Stimulated activated CD4-positive, alpha-beta T cell treated with anti-CD3 and anti-CD28 coated beads, Interleukin-12 subunit alpha, Interleukin-12 subunit beta, amount 100 ng/mL, for 48 hours (primary cell): ENCODE data around the gene HOXC6.
"Not testable (repeated sequence)": the region's sequence is repeated elsewhere in the genome, so short reads cannot be mapped to it uniquely, and the experiment has no call there.

Source experiments
- DNase-seq, 3 donors: peaks; one replicate each; pipeline ENCODE4 v3.0.0-alpha.2; 2020; ENCODE audit warnings: low read depth in 2 of 3, low spot score in 1 of 3

HOXC6 gene

DNA sequence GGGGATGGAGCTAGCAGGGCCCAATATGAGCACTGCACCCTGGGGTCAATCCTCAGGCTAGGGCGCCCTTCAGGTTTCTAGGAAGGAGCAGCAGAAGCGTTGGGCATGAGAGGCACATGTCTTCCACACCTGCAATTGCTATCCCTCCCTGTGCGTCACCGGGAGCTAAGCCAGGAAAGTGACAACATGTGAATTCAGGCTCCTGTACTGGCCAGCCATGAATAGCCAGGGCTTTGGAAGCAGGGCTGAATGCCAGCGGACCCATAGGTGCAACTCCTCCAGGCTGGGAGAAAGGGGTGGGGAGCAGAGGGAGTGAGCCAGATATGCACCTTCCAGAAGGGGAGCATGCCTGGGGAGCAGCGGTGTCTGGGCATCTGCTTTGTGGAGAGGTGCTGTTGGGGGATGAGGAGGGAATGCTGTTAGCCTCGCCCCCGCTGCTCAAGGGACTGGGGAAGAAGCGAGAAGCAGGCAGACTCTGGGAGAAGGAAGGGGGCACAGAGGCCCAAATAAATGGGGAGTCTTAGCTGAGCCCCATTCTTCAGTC, 10.7 kb downstream of the HOXC6 start:
- DNase-seq, result no peak

- DNase-seq, result no peak
Measured at GRCh38 chr12:54039417-54040147, 11.3 kb downstream of the HOXC6 start.

GRCh38 chr12:54040148-54040494, 11.9 kb downstream of the HOXC6 start:
- DNase-seq, result no peak

DNA sequence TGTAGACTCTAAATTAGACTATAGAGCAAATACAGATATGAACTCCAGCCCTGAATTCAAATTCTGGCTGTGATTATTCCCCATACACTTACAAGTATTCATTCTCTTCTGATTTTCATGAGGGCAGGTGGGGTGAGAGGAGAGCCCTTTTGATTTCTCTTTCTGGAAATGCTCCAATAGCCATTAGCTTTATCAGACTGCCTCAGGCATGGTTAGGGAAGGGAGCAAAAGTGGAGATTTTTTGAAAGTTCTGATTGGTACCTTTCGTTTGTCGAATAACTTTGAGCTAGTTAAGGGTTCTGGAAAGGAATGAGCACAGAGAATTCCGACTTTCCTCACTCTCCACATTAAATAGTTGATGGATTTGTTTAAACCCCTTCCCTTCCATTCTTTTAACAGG, 12.4 kb downstream of the HOXC6 start:
- no peak for DNase-seq

DNA sequence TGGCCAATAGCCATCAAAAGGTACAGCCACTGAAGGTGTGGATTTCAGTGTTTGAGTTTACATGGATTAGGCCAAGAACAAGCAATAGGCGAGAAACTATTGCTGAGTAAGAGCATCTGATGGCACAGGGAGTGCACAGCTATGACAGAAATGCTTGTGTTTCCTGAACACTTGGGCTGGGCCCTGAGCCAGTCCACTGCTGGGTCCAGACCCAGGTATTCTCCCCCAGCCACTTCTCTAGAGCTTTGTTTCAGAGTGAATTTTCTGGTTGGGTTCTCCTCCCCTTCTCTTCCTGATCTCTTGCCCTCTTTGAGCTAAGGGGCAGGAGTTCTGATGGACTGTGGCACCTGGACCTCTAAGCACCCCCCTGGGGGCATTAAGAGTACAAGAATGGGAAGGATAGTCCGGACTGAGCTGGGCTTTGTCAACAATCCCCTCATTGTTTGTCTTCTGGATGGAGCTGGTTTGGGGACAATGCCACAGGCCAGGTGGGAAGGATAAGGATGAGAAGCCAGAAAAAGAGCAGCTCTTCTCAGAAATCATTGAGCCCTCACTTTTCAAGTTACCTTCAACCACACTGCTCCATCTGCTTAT, 13.0 kb downstream of the HOXC6 start:
- DNase-seq, result no peak

DNA sequence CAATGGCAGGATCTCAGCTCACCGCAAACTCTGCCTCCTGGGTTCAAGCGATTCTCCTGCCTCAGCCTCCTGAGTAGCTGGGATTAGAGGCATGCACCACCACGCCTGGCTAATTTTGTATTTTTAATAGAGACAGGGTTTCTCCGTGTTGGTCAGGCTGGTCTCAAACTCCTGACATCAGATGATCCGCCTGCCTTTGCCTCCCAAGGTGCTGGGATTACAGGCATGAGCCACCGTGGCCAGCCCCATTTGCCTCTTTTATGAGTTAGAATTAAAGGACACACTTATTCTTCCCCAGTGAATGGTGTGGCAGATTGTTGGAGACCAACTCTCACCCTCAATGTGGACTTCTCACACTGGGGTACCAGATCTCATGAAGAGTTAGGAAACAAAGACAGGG, 13.8 kb downstream of the HOXC6 start:
- DNase-seq, result not testable (repeated sequence)

GRCh38 chr12:54042970-54043853, 15.0 kb downstream of the HOXC6 start:
- no peak for DNase-seq

- DNase-seq, result no peak
Measured at GRCh38 chr12:54044425-54045103, 16.3 kb downstream of the HOXC6 start.

GRCh38 chr12:54045401-54045800, 17.2 kb downstream of the HOXC6 start:
- no peak for DNase-seq

DNA sequence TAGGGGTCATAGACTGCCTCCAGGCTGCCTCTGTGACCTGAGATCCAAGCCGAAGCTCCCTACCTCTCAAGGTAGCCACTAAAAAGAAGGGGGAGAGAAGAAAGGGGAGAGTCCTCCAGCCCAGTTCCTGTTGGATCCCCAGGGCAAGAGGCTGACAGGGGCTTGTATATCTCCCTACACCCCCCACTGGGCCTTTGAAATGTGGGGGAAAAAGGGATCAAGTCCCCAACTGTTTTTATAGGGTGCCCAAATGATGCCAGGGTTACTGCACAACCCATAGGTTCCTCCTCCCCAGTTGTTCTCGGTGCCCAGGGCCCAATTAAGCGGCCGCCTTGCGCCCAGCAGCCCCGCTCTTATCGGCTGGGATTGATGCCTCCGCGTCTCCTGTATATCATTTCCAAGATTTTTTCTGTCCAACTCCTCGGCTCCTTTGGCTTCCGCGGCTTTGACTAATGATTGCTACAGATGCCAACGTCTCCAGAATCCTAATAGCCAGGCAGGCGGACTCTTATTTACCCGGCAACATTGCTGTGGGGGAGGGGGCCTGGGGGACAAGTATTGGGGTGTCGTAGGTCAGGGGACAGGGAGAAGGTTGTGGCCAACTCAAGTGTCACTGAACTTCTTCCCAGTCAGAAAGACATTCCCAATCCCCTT, 17.8 kb downstream of the HOXC6 start:
- DNase-seq, result no peak

DNA sequence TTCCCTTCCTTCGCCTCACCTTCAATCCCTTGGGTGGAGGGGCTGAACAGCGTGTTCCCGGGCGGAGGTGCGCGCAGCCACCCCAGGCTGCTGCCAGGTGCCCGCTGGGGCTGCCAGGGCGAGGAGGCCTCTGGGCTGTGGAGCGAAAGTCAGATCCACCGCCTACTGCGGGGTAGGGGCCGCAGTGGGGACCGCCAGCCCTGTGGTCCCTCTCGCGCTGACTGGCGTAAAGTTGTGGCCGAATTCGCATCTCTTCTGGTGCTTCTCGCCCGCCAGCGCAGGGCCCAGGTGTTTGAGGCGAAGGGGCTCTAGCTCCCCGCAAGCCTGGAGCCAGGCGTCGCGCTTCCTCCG, 18.5 kb downstream of the HOXC6 start:
- no peak for DNase-seq

DNA sequence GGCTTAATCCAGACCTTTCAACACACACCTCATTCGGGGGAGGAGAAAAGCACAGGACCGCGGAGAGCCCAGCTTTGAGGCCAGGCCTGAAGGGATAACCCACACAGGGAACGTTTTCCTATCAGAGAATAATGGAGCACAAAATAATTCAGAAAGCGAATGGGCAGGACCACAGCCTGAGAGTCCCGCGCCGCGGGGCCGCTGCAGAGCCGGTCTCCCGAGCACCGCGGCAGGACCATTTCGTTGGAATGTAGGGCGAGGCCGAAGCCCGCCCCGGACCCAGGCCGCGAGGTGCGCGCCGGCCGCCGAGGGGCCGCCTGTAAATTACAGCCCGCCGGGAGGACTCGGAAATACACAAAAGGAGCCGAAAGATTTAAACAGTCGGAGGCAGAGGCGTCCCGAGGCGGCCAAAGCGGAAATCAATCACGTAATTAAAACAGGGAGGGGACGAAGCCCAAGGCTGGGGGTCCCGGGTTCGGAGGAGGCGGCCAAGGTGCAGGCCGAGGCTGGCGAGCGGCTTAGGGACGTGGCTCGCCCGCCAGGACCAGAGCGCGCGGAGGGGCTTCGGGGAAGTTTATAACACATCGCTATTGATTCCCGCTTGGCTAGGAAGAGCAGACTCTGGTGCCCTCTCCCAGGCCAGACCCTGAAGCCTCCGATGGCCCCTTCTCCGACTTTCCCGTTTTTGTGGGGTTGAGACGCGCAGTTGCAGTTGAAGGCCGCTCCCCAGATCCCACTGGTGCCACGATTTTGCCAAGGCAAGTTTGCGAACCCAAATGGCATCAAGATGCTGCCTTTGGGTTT, 19.1 kb downstream of the HOXC6 start:
- DNase-seq, result no peak

- DNase-seq, result no peak
Measured at GRCh38 chr12:54047964-54048303, 19.7 kb downstream of the HOXC6 start.

- DNase-seq, result no peak
Measured at GRCh38 chr12:54048406-54049093, 20.3 kb downstream of the HOXC6 start.

- no peak for DNase-seq
Measured at GRCh38 chr12:54049108-54049507, 20.9 kb downstream of the HOXC6 start.

- no peak for DNase-seq
Measured at GRCh38 chr12:54050482-54050810, 22.2 kb downstream of the HOXC6 start.

DNA sequence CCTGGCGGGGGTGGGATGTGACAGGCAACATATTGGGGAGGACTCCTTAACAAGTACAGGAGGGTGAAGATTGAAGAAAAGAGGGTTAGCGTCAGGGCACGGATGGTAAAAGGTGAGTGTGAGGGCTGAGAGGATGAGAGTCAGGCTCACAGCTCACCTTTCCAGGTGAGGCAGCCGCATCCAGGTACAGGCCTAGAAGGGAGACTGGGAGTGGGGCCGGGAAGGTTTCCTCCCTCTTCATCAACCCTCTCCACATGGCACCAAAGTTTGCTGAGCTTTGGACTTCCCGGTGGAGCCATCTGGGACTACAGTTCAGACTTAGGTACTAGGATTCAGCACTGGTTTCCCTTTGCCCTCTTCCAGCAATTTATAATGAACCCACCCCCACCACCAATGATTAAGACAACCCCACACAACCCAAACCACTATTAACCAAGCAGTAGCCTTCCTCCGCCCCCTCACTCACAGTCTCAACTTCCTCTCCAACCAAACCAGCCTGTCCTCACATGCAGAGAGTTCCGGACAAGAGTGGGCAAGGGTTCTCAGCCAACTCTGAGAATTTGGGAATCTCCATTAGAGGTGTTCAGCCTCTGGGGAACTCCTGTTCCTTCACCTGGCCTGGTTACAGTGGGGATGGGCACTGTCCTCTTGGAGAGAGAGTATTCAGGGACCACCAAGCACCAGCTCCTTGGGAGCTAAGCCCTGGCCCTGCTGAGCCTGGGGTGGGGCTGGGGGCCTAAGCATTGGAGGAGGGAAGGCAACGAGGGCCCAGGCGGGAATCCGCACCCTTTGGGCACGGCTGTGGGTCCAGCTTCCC, 23.0 kb downstream of the HOXC6 start:
- no peak for DNase-seq

- no peak for DNase-seq
Measured at GRCh38 chr12:54051874-54052437, 23.7 kb downstream of the HOXC6 start.
